GM21576 (cell line): ENCODE data around the gene CABLES1.
"Not testable (repeated sequence)": the region's sequence is repeated elsewhere in the genome, so short reads cannot be mapped to it uniquely, and the experiment has no call there.

Experiments
- ATAC-seq: cut with Tn5 transposase; IDR thresholded peaks from one replicate; pipeline ENCODE4 v1.9.1; 2021; ENCODE audit warnings: mild to moderate bottlenecking, moderate library complexity; ENCODE audit not compliant: unreplicated experiment

CABLES1 gene

GRCh38 chr18:23141104-23141999, 6.1 kb downstream of the CABLES1 start:
- ATAC-seq, result no peak

GRCh38 chr18:23142251-23142929, 7.1 kb downstream of the CABLES1 start:
- ATAC-seq, result no peak

GRCh38 chr18:23143016-23143814, 7.9 kb downstream of the CABLES1 start:
- no peak for ATAC-seq

- ATAC-seq, result no peak
Measured at GRCh38 chr18:23143815-23144261, 8.6 kb downstream of the CABLES1 start.

- no peak for ATAC-seq
Measured at GRCh38 chr18:23144640-23145039, 9.4 kb downstream of the CABLES1 start.

- no peak for ATAC-seq
Measured at GRCh38 chr18:23145621-23146020, 10.3 kb downstream of the CABLES1 start.

- ATAC-seq, result no peak
Measured at GRCh38 chr18:23146861-23147469, 11.7 kb downstream of the CABLES1 start.

GRCh38 chr18:23148382-23148781, 13.1 kb downstream of the CABLES1 start:
- no peak for ATAC-seq

- ATAC-seq, result no peak
Measured at GRCh38 chr18:23149570-23149969, 14.3 kb downstream of the CABLES1 start.

- ATAC-seq, result no peak
Measured at GRCh38 chr18:23151414-23152099, 16.3 kb downstream of the CABLES1 start.

- no peak for ATAC-seq
Measured at GRCh38 chr18:23154030-23154429, 18.7 kb downstream of the CABLES1 start.

GRCh38 chr18:23154823-23155500, 19.7 kb downstream of the CABLES1 start:
- no peak for ATAC-seq

GRCh38 chr18:23155537-23155936, 20.3 kb downstream of the CABLES1 start:
- no peak for ATAC-seq

- ATAC-seq, result no peak
Measured at GRCh38 chr18:23156134-23156533, 20.8 kb downstream of the CABLES1 start.

GRCh38 chr18:23158058-23158457, 22.8 kb downstream of the CABLES1 start:
- ATAC-seq, result no peak

GRCh38 chr18:23158884-23159283, 23.6 kb downstream of the CABLES1 start:
- not testable (repeated sequence) for ATAC-seq

GRCh38 chr18:23159344-23159743, 24.1 kb downstream of the CABLES1 start:
- no peak for ATAC-seq

GRCh38 chr18:23162473-23162872, 27.2 kb downstream of the CABLES1 start:
- ATAC-seq, result no peak

GRCh38 chr18:23163786-23164533, 28.7 kb downstream of the CABLES1 start:
- no peak for ATAC-seq
